ENCODE measurements around the gene KCNAB2.

DNA sequence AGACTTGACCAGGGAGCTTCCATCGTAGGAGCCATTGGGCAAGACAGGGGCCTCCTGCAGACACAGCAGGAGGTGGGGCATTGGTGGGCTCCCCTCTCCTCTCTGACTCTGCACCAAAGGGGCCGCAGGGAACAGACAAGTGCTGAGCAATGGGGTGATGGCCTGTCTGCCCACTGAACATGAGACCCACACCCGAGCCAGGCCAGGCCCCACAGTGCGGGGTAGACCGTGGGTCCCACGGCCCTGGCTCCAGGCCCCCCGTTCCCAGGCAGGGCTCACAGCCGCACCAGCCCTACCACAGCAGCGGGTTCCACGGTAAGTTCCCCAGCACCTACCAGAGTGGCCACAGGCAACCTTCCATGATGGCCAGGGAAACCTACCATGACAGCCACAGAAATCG lies 88.5 kb downstream of the KCNAB2 start:
- TF ChIP-seq, protein P1, sequence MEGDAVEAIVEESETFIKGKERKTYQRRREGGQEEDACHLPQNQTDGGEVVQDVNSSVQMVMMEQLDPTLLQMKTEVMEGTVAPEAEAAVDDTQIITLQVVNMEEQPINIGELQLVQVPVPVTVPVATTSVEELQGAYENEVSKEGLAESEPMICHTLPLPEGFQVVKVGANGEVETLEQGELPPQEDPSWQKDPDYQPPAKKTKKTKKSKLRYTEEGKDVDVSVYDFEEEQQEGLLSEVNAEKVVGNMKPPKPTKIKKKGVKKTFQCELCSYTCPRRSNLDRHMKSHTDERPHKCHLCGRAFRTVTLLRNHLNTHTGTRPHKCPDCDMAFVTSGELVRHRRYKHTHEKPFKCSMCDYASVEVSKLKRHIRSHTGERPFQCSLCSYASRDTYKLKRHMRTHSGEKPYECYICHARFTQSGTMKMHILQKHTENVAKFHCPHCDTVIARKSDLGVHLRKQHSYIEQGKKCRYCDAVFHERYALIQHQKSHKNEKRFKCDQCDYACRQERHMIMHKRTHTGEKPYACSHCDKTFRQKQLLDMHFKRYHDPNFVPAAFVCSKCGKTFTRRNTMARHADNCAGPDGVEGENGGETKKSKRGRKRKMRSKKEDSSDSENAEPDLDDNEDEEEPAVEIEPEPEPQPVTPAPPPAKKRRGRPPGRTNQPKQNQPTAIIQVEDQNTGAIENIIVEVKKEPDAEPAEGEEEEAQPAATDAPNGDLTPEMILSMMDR (IDR thresholded peaks at IDR 0.05; ENCODE audit: insufficient read depth, low read length): no peak
- no peak for TF ChIP-seq REST (IDR thresholded peaks at IDR 0.05; ENCODE audit: insufficient replicate concordance, low read depth)
- no peak for TF ChIP-seq GABPA (IDR thresholded peaks at IDR 0.05; ENCODE audit: low read depth)
- no peak for TF ChIP-seq POLR2AphosphoS5 (IDR thresholded peaks at IDR 0.05; ENCODE audit: low read depth)

Data from HL-60 (cell line).